ENCODE data around the gene SNX21. TPM values are rescaled to one million over a fixed set of nuclear protein-coding genes. Genes with fewer than 3 reads are reported as not detected.
"Not testable (repeated sequence)": the region's sequence is repeated elsewhere in the genome, so short reads cannot be mapped to it uniquely, and the experiment has no call there.

Gene SNX21
- total RNA-seq, 1 experiment from 2014 or later: 3.1 TPM

DNA sequence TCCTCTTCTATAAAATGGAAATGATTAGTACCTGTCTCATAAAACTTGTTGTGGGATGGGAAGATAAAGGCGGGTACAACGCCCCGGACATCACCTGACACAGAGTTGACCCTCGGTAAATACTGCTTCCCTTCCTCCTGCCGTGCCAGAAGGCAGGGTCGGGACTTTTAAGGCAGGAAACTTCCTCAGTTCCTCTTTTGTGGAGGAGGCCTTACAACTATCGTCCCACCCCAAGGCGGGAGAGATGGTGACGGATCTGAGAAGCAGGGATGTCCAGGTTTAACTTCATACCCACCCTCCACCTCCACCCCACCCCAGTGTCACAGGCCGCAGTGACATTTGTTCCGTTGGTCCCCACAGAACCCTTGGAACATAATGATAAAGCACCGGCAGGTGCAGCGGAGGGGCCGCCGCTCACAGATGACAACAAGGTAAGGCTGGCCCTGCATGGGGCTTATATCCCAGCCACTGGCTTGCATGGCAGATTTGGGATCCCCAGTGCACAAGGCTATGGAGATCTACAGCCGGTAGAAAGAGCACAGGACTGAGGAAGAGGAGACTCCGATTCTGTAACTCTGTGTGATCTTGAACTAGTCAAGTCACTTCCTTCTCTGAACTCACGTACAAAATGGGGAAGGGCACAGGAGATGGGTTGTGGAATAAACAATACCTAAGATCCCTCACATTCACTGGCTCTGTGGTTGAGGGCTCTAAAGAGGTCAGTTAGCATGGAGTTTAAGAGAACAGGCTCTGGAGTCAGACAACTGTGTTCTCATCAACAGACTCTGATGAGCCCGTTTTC lies 41.1 kb upstream of the SNX21 start:
- BruUV-seq (replicated peaks): TSS peak; percentile 60
- ChIA-PET POLR2A (ENCODE audit: low non-redundant PET) (no interaction called here), CTCF (no interaction called here)
- Histone ChIP-seq H3K4me3 (ENCODE audit: low read depth, low read length, poor library complexity, severe bottlenecking) (peak overlapping the region; percentile 88), H3K27ac (ENCODE audit: low read depth, low read length, poor library complexity, severe bottlenecking) (peak overlapping the region; percentile 88), H3K9me3 (ENCODE audit: low read depth, low read length, poor library complexity, severe bottlenecking) (no peaks in the 10 kb centered on the region), H3K4me1 (ENCODE audit: insufficient read depth, low read length, poor library complexity, severe bottlenecking) (peaks cover 7% of the 10 kb centered on the region), H3K27me3 (replicated peaks; ENCODE audit: insufficient read depth, low read depth, low read length, poor library complexity) (no peaks in the 10 kb centered on the region), H3K36me3 (ENCODE audit: insufficient read depth, low read length, poor library complexity, severe bottlenecking) (peaks cover 27% of the 10 kb centered on the region)
- no peak for DNase-seq (ENCODE audit: low spot score)
- TF ChIP-seq EZH2 (IDR thresholded peaks at IDR 0.05; ENCODE audit: borderline replicate concordance, low read depth, low read length, poor library complexity, severe bottlenecking) (no peak), CTCF (conservative IDR thresholded peaks at IDR 0.05; ENCODE audit: low read depth, low read length) (no peak)
- intact Hi-C loops (cut with micrococcal nuclease; ENCODE audit: unreplicated experiment): no loop called here

DNA sequence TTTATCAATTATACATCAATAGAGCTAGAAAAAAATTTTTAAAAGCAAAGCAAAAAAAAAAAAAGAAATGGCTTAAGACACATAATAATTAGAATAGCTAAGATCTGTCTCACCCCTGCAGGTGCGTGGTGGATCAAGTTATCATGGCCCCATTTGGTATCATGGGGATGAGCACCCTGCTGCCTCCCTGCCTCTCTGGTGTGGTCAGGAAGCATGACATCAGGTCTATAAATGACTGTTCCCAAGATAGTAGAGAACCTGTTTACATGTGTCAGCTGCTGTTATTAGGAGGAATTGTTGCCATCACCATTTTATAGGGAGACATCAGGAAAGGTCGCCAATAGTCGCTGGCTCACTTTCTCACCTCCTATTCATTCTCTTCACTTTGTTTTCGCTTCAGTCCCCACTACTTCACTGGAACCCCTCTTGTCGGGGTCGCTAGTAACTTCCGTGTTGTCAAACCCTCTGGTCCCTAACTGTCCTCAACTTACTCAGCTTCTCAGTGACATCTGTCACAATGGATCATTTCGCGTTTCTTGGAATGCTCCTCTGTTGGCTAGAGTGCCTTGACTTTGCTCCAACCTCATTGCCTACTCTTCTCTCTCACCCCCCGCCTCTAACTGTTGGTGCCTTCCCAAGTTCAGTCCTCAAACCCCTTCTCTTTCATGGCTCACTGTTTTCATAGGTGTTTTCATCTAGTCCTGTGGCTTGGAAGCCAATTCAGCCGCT lies 37.1 kb upstream of the SNX21 start:
- DNase-seq (ENCODE audit: low spot score): no peak
- intact Hi-C loops (cut with micrococcal nuclease; ENCODE audit: unreplicated experiment): loop anchor here (5.0 kb wide), 1 partner anchor 166 kb away; no protein-coding TSS in a partner anchor
- TF ChIP-seq CTCF (conservative IDR thresholded peaks at IDR 0.05; ENCODE audit: low read depth, low read length) (no peak), EZH2 (IDR thresholded peaks at IDR 0.05; ENCODE audit: borderline replicate concordance, low read depth, low read length, poor library complexity, severe bottlenecking) (no peak)
- ChIA-PET CTCF (interaction anchor here (0.6 kb wide), 1 partner anchor 84 kb away, joined by 4 read pairs; no protein-coding TSS in a partner anchor), POLR2A (ENCODE audit: low non-redundant PET) (interaction anchor here (0.6 to 0.7 kb wide), 2 partner anchors 19 to 478 kb away, joined by 3 to 4 read pairs; no protein-coding TSS in a partner anchor)
- Histone ChIP-seq H3K9me3 (ENCODE audit: low read depth, low read length, poor library complexity, severe bottlenecking) (no peaks in the 10 kb centered on the region), H3K27ac (ENCODE audit: low read depth, low read length, poor library complexity, severe bottlenecking) (no peak overlapping the region), H3K36me3 (ENCODE audit: insufficient read depth, low read length, poor library complexity, severe bottlenecking) (peaks cover 27% of the 10 kb centered on the region), H3K4me1 (ENCODE audit: insufficient read depth, low read length, poor library complexity, severe bottlenecking) (peaks cover 7% of the 10 kb centered on the region), H3K4me3 (ENCODE audit: low read depth, low read length, poor library complexity, severe bottlenecking) (no peak overlapping the region), H3K27me3 (replicated peaks; ENCODE audit: insufficient read depth, low read depth, low read length, poor library complexity) (no peaks in the 10 kb centered on the region)
- BruUV-seq (replicated peaks): no TSS peak

GRCh38 chr20:45797510-45797909 lies 36.1 kb upstream of the SNX21 start:
- peaks cover 35% of the 10 kb centered on the region for H3K36me3 ChIP-seq (ENCODE audit: insufficient read depth, low read length, poor library complexity, severe bottlenecking)
- intact Hi-C loops (cut with micrococcal nuclease; ENCODE audit: unreplicated experiment): loop anchor here (5.0 kb wide), 1 partner anchor 165 kb away; no protein-coding TSS in a partner anchor
- CTCF ChIA-PET; H3K27ac ChIP-seq (ENCODE audit: low read depth, low read length, poor library complexity, severe bottlenecking); DNase-seq (ENCODE audit: low spot score); H3K4me3 ChIP-seq (ENCODE audit: low read depth, low read length, poor library complexity, severe bottlenecking); H3K9me3 ChIP-seq (ENCODE audit: low read depth, low read length, poor library complexity, severe bottlenecking); H3K27me3 ChIP-seq (replicated peaks; ENCODE audit: insufficient read depth, low read depth, low read length, poor library complexity); POLR2A ChIA-PET (ENCODE audit: low non-redundant PET); H3K4me1 ChIP-seq (ENCODE audit: insufficient read depth, low read length, poor library complexity, severe bottlenecking); BruUV-seq (replicated peaks): not testable (repeated sequence)

DNA sequence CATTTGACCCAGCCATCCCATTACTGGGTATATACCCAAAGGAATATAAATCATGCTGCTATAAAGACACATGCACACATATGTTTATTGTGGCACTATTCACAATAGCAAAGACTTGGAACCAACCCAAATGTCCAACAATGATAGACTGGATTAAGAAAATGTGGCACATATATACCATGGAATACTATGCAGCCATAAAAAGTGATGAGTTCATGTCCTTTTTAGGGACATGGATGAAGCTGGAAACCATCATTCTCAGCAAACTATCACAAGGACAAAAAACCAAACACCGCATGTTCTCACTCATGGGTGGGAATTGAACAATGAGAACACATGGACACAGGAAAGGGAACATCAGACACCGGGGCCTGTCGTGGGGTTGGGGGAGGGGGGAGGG lies 35.6 kb upstream of the SNX21 start:
- intact Hi-C loops (cut with micrococcal nuclease; ENCODE audit: unreplicated experiment): loop anchor here (5.0 kb wide), 1 partner anchor 164 kb away; no protein-coding TSS in a partner anchor
- BruUV-seq (replicated peaks); CTCF ChIA-PET; H3K9me3 ChIP-seq (ENCODE audit: low read depth, low read length, poor library complexity, severe bottlenecking); H3K27ac ChIP-seq (ENCODE audit: low read depth, low read length, poor library complexity, severe bottlenecking); DNase-seq (ENCODE audit: low spot score); H3K27me3 ChIP-seq (replicated peaks; ENCODE audit: insufficient read depth, low read depth, low read length, poor library complexity); POLR2A ChIA-PET (ENCODE audit: low non-redundant PET); H3K4me1 ChIP-seq (ENCODE audit: insufficient read depth, low read length, poor library complexity, severe bottlenecking); H3K4me3 ChIP-seq (ENCODE audit: low read depth, low read length, poor library complexity, severe bottlenecking): not testable (repeated sequence)
- peaks cover 37% of the 10 kb centered on the region for H3K36me3 ChIP-seq (ENCODE audit: insufficient read depth, low read length, poor library complexity, severe bottlenecking)
